HEK293 (cell line): ENCODE results near the gene PARD3B.

Source experiments
- CTCF ChIA-PET: fragments of 350-600 bp; formaldehyde crosslinking; extraction: SDS; loops from one replicate; lab custom pipeline; 2021; ENCODE audit warnings: antibody characterized with exemption; lab: Yijun Ruan, JAX
- POLR2A ChIA-PET: fragments of 300-600 bp; formaldehyde crosslinking; extraction: SDS; loops from one replicate; lab custom pipeline; 2020; ENCODE audit warnings: antibody characterized with exemption, inconsistent platforms; lab: Yijun Ruan, JAX
- H3K27ac ChIP-seq: fragments of 200-500 bp; sonication (Bioruptor generic); 2 replicates; pipeline ENCODE4 v1.5.1; 2014; ENCODE audit warnings: low read depth, low read length, control low read depth, inconsistent platforms; ENCODE audit errors: extremely low read depth
- H3K36me3 ChIP-seq, 2 experiments: fragments of 200-500 bp in 1 of 2; sonication (Bioruptor generic) in 1 of 2; 1 replicate in 1 of 2; 2 replicates in 1 of 2; pipeline ENCODE4 v1.5.1; 2014 to 2017; ENCODE audit warnings: inconsistent platforms in 2 of 2, low read length in 2 of 2; ENCODE audit not compliant: control insufficient read depth in 2 of 2, insufficient read depth in 1 of 2
- H3K4me1 ChIP-seq: fragments of 200-500 bp; sonication (Bioruptor generic); 2 replicates; pipeline ENCODE4 v1.5.1; 2014; ENCODE audit warnings: mild to moderate bottlenecking, low read length, inconsistent platforms; ENCODE audit not compliant: control insufficient read depth, insufficient read depth
- H3K4me3 ChIP-seq: 2 replicates; pipeline ENCODE4 v1.5.1; 2011; ENCODE audit warnings: low read depth, mild to moderate bottlenecking, control low read depth, low read length, moderate library complexity
- H3K9me3 ChIP-seq: fragments of 200-500 bp; sonication (Bioruptor generic); 2 replicates; pipeline ENCODE4 v1.5.1; 2014; ENCODE audit warnings: low read depth, low read length, inconsistent platforms; ENCODE audit not compliant: control insufficient read depth, insufficient read depth
- HIC1 ChIP-seq: fragments of 450-650 bp; formaldehyde crosslinking; IDR thresholded peaks from 2 replicates; pipeline ENCODE4 v1.5.1; 2016; ENCODE audit warnings: missing biosample characterization, missing genetic modification characterization
- KLF10 ChIP-seq: fragments of 450-650 bp; IDR thresholded peaks from 2 replicates; pipeline ENCODE4 v1.5.1; 2018; ENCODE audit warnings: missing biosample characterization, mild to moderate bottlenecking, missing genetic modification characterization
- KLF17 ChIP-seq: fragments of 450-650 bp; formaldehyde crosslinking; IDR thresholded peaks from 2 replicates; pipeline ENCODE4 v1.5.1; 2016; ENCODE audit warnings: missing biosample characterization, missing genetic modification characterization
- PRDM10 ChIP-seq: fragments of 450-650 bp; formaldehyde crosslinking; IDR thresholded peaks from 2 replicates; pipeline ENCODE4 v1.5.1; 2016; ENCODE audit warnings: missing biosample characterization, missing genetic modification characterization
- SETDB1 ChIP-seq: IDR thresholded peaks from one replicate; pipeline ENCODE4 v1.6.1; 2017; ENCODE audit warnings: mild to moderate bottlenecking, low read length, moderate library complexity, mixed read lengths; ENCODE audit not compliant: insufficient read length
- SP7 ChIP-seq: fragments of 450-650 bp; formaldehyde crosslinking; IDR thresholded peaks from 2 replicates; pipeline ENCODE4 v1.5.1; 2016; ENCODE audit warnings: missing biosample characterization, missing genetic modification characterization
- TRIM28 ChIP-seq: IDR thresholded peaks from 2 replicates; pipeline ENCODE4 v1.6.1; 2011; ENCODE audit warnings: low read length, control low read depth, borderline replicate concordance
- ZEB2 ChIP-seq: fragments of 450-650 bp; formaldehyde crosslinking; IDR thresholded peaks from 2 replicates; pipeline ENCODE4 v1.5.1; 2016; ENCODE audit warnings: missing biosample characterization, missing genetic modification characterization
- ZFHX2 ChIP-seq: fragments of 450-650 bp; formaldehyde crosslinking; conservative IDR thresholded peaks from 2 replicates; pipeline ENCODE4 v1.5.1; 2016; ENCODE audit warnings: missing biosample characterization, missing genetic modification characterization
- ZFP3 ChIP-seq: fragments of 450-650 bp; formaldehyde crosslinking; IDR thresholded peaks from 2 replicates; pipeline ENCODE4 v1.5.1; 2016; ENCODE audit warnings: low read depth, missing biosample characterization, missing genetic modification characterization
- ZFP37 ChIP-seq: fragments of 450-650 bp; formaldehyde crosslinking; IDR thresholded peaks from 2 replicates; pipeline ENCODE4 v1.5.1; 2016; ENCODE audit warnings: missing biosample characterization, missing genetic modification characterization
- ZNF148 ChIP-seq: fragments of 450-650 bp; formaldehyde crosslinking; IDR thresholded peaks from 2 replicates; pipeline ENCODE4 v1.5.0; 2017; ENCODE audit warnings: missing biosample characterization, missing genetic modification characterization, borderline replicate concordance
- ZNF16 ChIP-seq: fragments of 450-650 bp; formaldehyde crosslinking; IDR thresholded peaks from 2 replicates; pipeline ENCODE4 v1.5.1; 2016; ENCODE audit warnings: low read depth, missing biosample characterization, missing genetic modification characterization
- ZNF23 ChIP-seq: fragments of 450-650 bp; formaldehyde crosslinking; IDR thresholded peaks from 2 replicates; pipeline ENCODE4 v1.5.1; 2016; ENCODE audit warnings: missing biosample characterization, missing genetic modification characterization, borderline replicate concordance
- ZNF302 ChIP-seq: fragments of 450-650 bp; formaldehyde crosslinking; IDR thresholded peaks from 2 replicates; pipeline ENCODE4 v1.5.1; 2016; ENCODE audit warnings: missing biosample characterization, missing genetic modification characterization, low read depth
- ZNF416 ChIP-seq: fragments of 450-650 bp; formaldehyde crosslinking; IDR thresholded peaks from 2 replicates; pipeline ENCODE4 v1.5.1; 2016; ENCODE audit warnings: missing biosample characterization, missing genetic modification characterization
- ZNF548 ChIP-seq: fragments of 450-650 bp; formaldehyde crosslinking; IDR thresholded peaks from 2 replicates; pipeline ENCODE4 v1.5.1; 2016; ENCODE audit warnings: missing biosample characterization, missing genetic modification characterization
- ZNF623 ChIP-seq: fragments of 450-650 bp; formaldehyde crosslinking; IDR thresholded peaks from 2 replicates; pipeline ENCODE4 v1.5.1; 2016; ENCODE audit warnings: missing biosample characterization, missing genetic modification characterization
- ZNF626 ChIP-seq: fragments of 450-650 bp; sonication (Bioruptor Pico); formaldehyde crosslinking; IDR thresholded peaks from 2 replicates; pipeline ENCODE4 v1.5.1; 2018; ENCODE audit warnings: missing biosample characterization, missing genetic modification characterization, inconsistent platforms
- ZNF777 ChIP-seq: fragments of 450-650 bp; formaldehyde crosslinking; IDR thresholded peaks from 2 replicates; pipeline ENCODE4 v1.5.1; 2017; ENCODE audit warnings: missing biosample characterization, missing genetic modification characterization, borderline replicate concordance
- ZNF791 ChIP-seq: fragments of 450-650 bp; formaldehyde crosslinking; IDR thresholded peaks from 2 replicates; pipeline ENCODE4 v1.5.1; 2016; ENCODE audit warnings: missing biosample characterization, missing genetic modification characterization
- ZSCAN18 ChIP-seq: fragments of 450-650 bp; formaldehyde crosslinking; IDR thresholded peaks from 2 replicates; pipeline ENCODE4 v1.5.1; 2016; ENCODE audit warnings: missing biosample characterization, missing genetic modification characterization
- ZSCAN4 ChIP-seq: fragments of 450-650 bp; formaldehyde crosslinking; IDR thresholded peaks from 2 replicates; pipeline ENCODE4 v1.5.1; 2017; ENCODE audit warnings: missing biosample characterization, missing genetic modification characterization

Gene PARD3B

GRCh38 chr2:204853905-204854304 lies 308.6 kb downstream of the PARD3B start (continued):
- TF ChIP-seq ZNF623 (tag by site-specific recombination), result no peak
- TF ChIP-seq SETDB1, result no peak
- TF ChIP-seq TRIM28, result no peak
- TF ChIP-seq, all 188 proteins: peak for 0

GRCh38 chr2:204860274-204860673 lies 315.0 kb downstream of the PARD3B start:
- TF ChIP-seq ZFP37 (no peak), ZSCAN4 (no peak), ZNF791 (tag by site-specific recombination) (no peak), ZNF302 (no peak)
- no peaks in the 10 kb centered on the region for H3K9me3 ChIP-seq
- H3K27ac ChIP-seq, result no peak overlapping the region
- no peaks in the 10 kb centered on the region for H3K36me3 ChIP-seq
- no peaks in the 10 kb centered on the region for H3K4me1 ChIP-seq
- ChIA-PET POLR2A (no interaction called here), CTCF (no interaction called here)
- H3K4me3 ChIP-seq, result no peak overlapping the region

- CTCF ChIA-PET, result no interaction called here
- TF ChIP-seq HIC1 (tag by site-specific recombination) (no peak), ZFP3 (tag by site-specific recombination) (no peak), ZFHX2 (tag by site-specific recombination) (no peak), KLF17 (no peak), ZNF626 (no peak), ZNF23 (no peak), ZNF777 (no peak), ZSCAN18 (no peak), KLF10 (tag by site-specific recombination) (no peak), ZNF148 (tag by site-specific recombination) (no peak), ZNF302 (no peak), ZNF16 (tag by site-specific recombination) (no peak), ZNF548 (tag by site-specific recombination) (no peak), ZNF416 (no peak), ZEB2 (tag by site-specific recombination) (no peak), SP7 (tag by site-specific recombination) (no peak), PRDM10 (no peak)
These were observed 317.5 kb downstream of the PARD3B start for GRCh38 chr2:204862809-204863208.

More at GRCh38 chr2:204862809-204863208, 317.5 kb downstream of the PARD3B start:
- Histone ChIP-seq H3K4me1 (no peaks in the 10 kb centered on the region), H3K36me3 (no peaks in the 10 kb centered on the region), H3K27ac (no peak overlapping the region), H3K9me3 (no peaks in the 10 kb centered on the region), H3K4me3 (no peak overlapping the region)
- POLR2A ChIA-PET, result no interaction called here
